Neural cell (in vitro differentiated cells): ENCODE measurements around the gene CAMKMT. TPM values are rescaled to one million over a fixed set of nuclear protein-coding genes. Genes with fewer than 3 reads are reported as not detected.

Source experiments
- H2AFZ ChIP-seq: fragments of 200-600, 300-800 bp; sonication (generic), shearing (Covaris generic); 2 replicates; pipeline ENCODE4 v1.6.0; 2014; ENCODE audit warnings: low read depth, mild to moderate bottlenecking, antibody characterized with exemption, low read length, moderate library complexity
- H3F3A ChIP-seq: fragments of 200-600 bp; shearing (Covaris generic); 2 replicates; pipeline ENCODE4 v1.6.1; 2016; ENCODE audit warnings: mild to moderate bottlenecking, moderate library complexity, mixed read lengths, antibody characterized with exemption, low read length; ENCODE audit not compliant: insufficient read depth, poor library complexity, severe bottlenecking
- H3K27ac ChIP-seq: fragments of 200-600, 300-800 bp; sonication (generic), shearing (Covaris generic); 2 replicates; pipeline ENCODE4 v1.5.1; 2014; ENCODE audit warnings: mild to moderate bottlenecking, low read length, moderate library complexity
- H3K27me3 ChIP-seq: fragments of 300-800, 200-600 bp; sonication (generic), shearing (Covaris generic); 2 replicates; pipeline ENCODE4 v1.6.0; 2014; ENCODE audit warnings: mild to moderate bottlenecking, low read depth, low read length, moderate library complexity; ENCODE audit not compliant: insufficient read depth
- H3K36me3 ChIP-seq: fragments of 300-800, 200-600 bp; sonication (generic), shearing (Covaris generic); 2 replicates; pipeline ENCODE4 v1.5.1; 2014; ENCODE audit warnings: mild to moderate bottlenecking, antibody characterized with exemption, low read length, moderate library complexity; ENCODE audit not compliant: insufficient read depth
- H3K4me2 ChIP-seq: fragments of 300-800, 200-600 bp; sonication (generic), shearing (Covaris generic); 2 replicates; pipeline ENCODE4 v1.6.0; 2014; ENCODE audit warnings: mild to moderate bottlenecking, low read length
- H3K4me3 ChIP-seq: fragments of 300-800, 200-600 bp; sonication (generic), shearing (Covaris generic); 2 replicates; pipeline ENCODE4 v1.5.1; 2014; ENCODE audit warnings: mild to moderate bottlenecking, low read length, moderate library complexity
- H3K79me2 ChIP-seq: fragments of 200-600 bp; shearing (Covaris generic); replicated peaks from 2 replicates; pipeline ENCODE4 v1.6.0; 2014; ENCODE audit warnings: mild to moderate bottlenecking, low read length, moderate library complexity; ENCODE audit not compliant: insufficient read depth
- H3K9ac ChIP-seq: fragments of 300-800, 200-600 bp; sonication (generic), shearing (Covaris generic); 2 replicates; pipeline ENCODE4 v1.6.1; 2016; ENCODE audit warnings: mild to moderate bottlenecking, low read length, mixed read lengths
- H3K9me2 ChIP-seq: fragments of 200-600 bp; shearing (Covaris generic); 2 replicates; pipeline ENCODE4 v1.6.1; 2016; ENCODE audit warnings: mild to moderate bottlenecking, low read length, mixed read lengths; ENCODE audit not compliant: insufficient read depth
- H3K9me3 ChIP-seq: fragments of 200-600, 300-800 bp; sonication (generic), shearing (Covaris generic); 2 replicates; pipeline ENCODE4 v1.6.1; 2016; ENCODE audit warnings: mild to moderate bottlenecking, mixed run types, low read length, moderate library complexity, mixed read lengths
- H4K20me1 ChIP-seq: fragments of 200-600 bp; shearing (Covaris generic); 2 replicates; pipeline ENCODE4 v1.6.1; 2016; ENCODE audit warnings: mild to moderate bottlenecking, mixed run types; ENCODE audit not compliant: insufficient read depth
- EP300 ChIP-seq: fragments of 450-650 bp; conservative IDR thresholded peaks from 2 replicates; pipeline ENCODE4 v1.6.1; 2014; ENCODE audit warnings: antibody characterized with exemption, mild to moderate bottlenecking, moderate library complexity; ENCODE audit not compliant: poor library complexity, severe bottlenecking
- EZH2 ChIP-seq: fragments of 200-600, 300-800 bp; shearing (Covaris generic), sonication (generic); IDR thresholded peaks from 2 replicates; pipeline ENCODE4 v1.6.1; 2014; ENCODE audit warnings: antibody characterized with exemption, low read length, borderline replicate concordance, mild to moderate bottlenecking; ENCODE audit not compliant: insufficient read depth, poor library complexity, severe bottlenecking
- MXI1 ChIP-seq: fragments of 450-650 bp; conservative IDR thresholded peaks from 2 replicates; pipeline ENCODE4 v1.6.1; 2014; ENCODE audit warnings: antibody characterized with exemption, mild to moderate bottlenecking; ENCODE audit not compliant: poor library complexity, severe bottlenecking
- POLR2AphosphoS5 ChIP-seq: IDR thresholded peaks from 2 replicates; pipeline ENCODE4 v1.6.1; 2012
- RAD21 ChIP-seq: fragments of 450-650 bp; conservative IDR thresholded peaks from 2 replicates; pipeline ENCODE4 v1.6.1; 2014; ENCODE audit warnings: antibody characterized with exemption, mild to moderate bottlenecking, moderate library complexity
- SMC3 ChIP-seq: fragments of 450-650 bp; conservative IDR thresholded peaks from 2 replicates; pipeline ENCODE4 v1.6.1; 2014; ENCODE audit warnings: antibody characterized with exemption, mild to moderate bottlenecking, moderate library complexity; ENCODE audit not compliant: poor library complexity
- TAF1 ChIP-seq: IDR thresholded peaks from 2 replicates; pipeline ENCODE4 v1.6.1; 2012; ENCODE audit warnings: low read depth
- polyA plus RNA-seq: library from polyadenylated mRNA; depleted of rRNA; stranded (reverse); fragments of >200 nt; gene quantifications from 2 replicates; pipeline ENCODE4 v1.2.3, GENCODE V29; 2014
- TF ChIP-seq, protein P1 (sequence below): IDR thresholded peaks from 2 replicates; pipeline ENCODE4 v1.6.1; 2012; ENCODE audit warnings: borderline replicate concordance
- TF ChIP-seq, protein P2 (sequence below): fragments of 450-650 bp; IDR thresholded peaks from 2 replicates; pipeline ENCODE4 v1.5.1; 2014; ENCODE audit warnings: antibody characterized with exemption, mild to moderate bottlenecking, moderate library complexity; ENCODE audit not compliant: poor library complexity, severe bottlenecking

The CAMKMT gene
- polyA plus RNA-seq, 1 donor from 2014 or later = 5.1 TPM

DNA sequence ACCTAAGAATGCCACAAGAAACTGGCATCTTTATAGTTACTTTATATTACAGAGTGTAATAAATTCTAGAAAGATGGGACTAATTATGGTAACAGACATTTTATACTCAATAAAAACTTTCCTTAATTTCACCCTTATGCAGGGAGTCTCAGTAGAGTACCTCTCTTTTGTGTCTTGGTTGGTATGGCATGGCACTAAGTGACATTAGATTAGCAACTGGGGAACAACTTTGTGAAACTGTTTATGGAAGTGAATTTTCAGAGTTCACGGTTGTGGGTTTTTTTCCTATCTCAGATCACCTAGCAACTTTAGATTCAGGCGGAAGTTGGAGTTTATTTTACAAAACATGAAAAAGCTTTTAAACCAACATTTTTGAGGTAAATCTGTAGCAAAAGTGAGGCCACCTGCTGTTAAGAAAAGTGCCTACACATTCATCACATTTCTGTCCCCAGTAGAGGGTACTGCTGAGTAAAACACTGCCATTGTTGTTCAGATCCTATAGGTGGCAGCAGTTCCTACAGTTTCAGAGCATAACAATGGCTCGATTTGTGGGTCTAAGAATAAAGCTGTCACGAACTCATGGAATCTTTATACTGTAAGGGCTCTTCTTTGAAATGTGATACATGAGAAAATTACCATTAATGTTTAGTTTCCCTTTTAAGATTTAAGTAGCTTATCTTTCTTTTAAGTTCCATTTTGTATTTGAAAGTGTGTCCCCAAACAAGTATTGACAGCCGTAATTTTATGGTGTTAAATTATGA, 117.6 kb downstream of the CAMKMT start:
- H2AFZ ChIP-seq = no peak overlapping the region
- no peak overlapping the region for H3K9ac ChIP-seq
- H3K4me2 ChIP-seq = no peak overlapping the region
- H3K9me2 ChIP-seq = no peaks in the 10 kb centered on the region
- no peaks in the 10 kb centered on the region for H4K20me1 ChIP-seq
- no peaks in the 10 kb centered on the region for H3F3A ChIP-seq
- no peak overlapping the region for H3K27ac ChIP-seq
- H3K4me3 ChIP-seq = no peak overlapping the region
- no peaks in the 10 kb centered on the region for H3K27me3 ChIP-seq
- TF ChIP-seq, protein P1, sequence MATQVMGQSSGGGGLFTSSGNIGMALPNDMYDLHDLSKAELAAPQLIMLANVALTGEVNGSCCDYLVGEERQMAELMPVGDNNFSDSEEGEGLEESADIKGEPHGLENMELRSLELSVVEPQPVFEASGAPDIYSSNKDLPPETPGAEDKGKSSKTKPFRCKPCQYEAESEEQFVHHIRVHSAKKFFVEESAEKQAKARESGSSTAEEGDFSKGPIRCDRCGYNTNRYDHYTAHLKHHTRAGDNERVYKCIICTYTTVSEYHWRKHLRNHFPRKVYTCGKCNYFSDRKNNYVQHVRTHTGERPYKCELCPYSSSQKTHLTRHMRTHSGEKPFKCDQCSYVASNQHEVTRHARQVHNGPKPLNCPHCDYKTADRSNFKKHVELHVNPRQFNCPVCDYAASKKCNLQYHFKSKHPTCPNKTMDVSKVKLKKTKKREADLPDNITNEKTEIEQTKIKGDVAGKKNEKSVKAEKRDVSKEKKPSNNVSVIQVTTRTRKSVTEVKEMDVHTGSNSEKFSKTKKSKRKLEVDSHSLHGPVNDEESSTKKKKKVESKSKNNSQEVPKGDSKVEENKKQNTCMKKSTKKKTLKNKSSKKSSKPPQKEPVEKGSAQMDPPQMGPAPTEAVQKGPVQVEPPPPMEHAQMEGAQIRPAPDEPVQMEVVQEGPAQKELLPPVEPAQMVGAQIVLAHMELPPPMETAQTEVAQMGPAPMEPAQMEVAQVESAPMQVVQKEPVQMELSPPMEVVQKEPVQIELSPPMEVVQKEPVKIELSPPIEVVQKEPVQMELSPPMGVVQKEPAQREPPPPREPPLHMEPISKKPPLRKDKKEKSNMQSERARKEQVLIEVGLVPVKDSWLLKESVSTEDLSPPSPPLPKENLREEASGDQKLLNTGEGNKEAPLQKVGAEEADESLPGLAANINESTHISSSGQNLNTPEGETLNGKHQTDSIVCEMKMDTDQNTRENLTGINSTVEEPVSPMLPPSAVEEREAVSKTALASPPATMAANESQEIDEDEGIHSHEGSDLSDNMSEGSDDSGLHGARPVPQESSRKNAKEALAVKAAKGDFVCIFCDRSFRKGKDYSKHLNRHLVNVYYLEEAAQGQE = no peak
- TF ChIP-seq MXI1 (peak; percentile 38), EZH2 (no peak), TAF1 (no peak), SMC3 (peak; percentile 99), EP300 (peak; percentile 36), POLR2AphosphoS5 (peak; percentile 38), RAD21 (peak; percentile 98)
- TF ChIP-seq, protein P2, sequence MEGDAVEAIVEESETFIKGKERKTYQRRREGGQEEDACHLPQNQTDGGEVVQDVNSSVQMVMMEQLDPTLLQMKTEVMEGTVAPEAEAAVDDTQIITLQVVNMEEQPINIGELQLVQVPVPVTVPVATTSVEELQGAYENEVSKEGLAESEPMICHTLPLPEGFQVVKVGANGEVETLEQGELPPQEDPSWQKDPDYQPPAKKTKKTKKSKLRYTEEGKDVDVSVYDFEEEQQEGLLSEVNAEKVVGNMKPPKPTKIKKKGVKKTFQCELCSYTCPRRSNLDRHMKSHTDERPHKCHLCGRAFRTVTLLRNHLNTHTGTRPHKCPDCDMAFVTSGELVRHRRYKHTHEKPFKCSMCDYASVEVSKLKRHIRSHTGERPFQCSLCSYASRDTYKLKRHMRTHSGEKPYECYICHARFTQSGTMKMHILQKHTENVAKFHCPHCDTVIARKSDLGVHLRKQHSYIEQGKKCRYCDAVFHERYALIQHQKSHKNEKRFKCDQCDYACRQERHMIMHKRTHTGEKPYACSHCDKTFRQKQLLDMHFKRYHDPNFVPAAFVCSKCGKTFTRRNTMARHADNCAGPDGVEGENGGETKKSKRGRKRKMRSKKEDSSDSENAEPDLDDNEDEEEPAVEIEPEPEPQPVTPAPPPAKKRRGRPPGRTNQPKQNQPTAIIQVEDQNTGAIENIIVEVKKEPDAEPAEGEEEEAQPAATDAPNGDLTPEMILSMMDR = peak; percentile 100
- no peaks in the 10 kb centered on the region for H3K9me3 ChIP-seq
- no peaks in the 10 kb centered on the region for H3K36me3 ChIP-seq
- no peaks in the 10 kb centered on the region for H3K79me2 ChIP-seq

DNA sequence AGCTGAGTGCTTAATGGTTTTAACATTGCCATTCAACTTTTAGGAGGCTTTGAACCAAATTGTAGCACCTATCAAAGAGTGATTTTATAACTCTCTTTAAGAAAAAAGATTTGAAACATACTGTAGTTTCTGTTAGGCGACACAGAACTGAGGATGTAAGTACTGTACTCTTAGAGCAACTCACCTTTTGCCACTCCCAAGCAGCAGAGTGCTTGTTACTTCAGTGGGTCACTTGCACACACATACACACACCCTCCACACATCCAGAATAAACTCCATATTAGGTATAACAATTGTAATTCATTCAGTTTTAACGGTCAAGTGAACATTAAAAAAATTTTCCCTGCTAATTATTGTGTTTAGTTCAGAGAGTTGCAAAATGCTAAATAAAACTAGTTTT, 118.3 kb downstream of the CAMKMT start:
- Histone ChIP-seq H3K9me3 (no peaks in the 10 kb centered on the region), H3K4me2 (no peak overlapping the region), H3K9ac (no peak overlapping the region), H3K79me2 (no peaks in the 10 kb centered on the region), H3K27me3 (no peaks in the 10 kb centered on the region), H3K36me3 (no peaks in the 10 kb centered on the region), H3K9me2 (no peaks in the 10 kb centered on the region), H2AFZ (no peak overlapping the region), H3K27ac (no peak overlapping the region), H4K20me1 (no peaks in the 10 kb centered on the region), H3K4me3 (no peak overlapping the region), H3F3A (no peaks in the 10 kb centered on the region)
- TF ChIP-seq TAF1 (no peak), POLR2AphosphoS5 (no peak), MXI1 (no peak), EZH2 (no peak), SMC3 (no peak), RAD21 (no peak), EP300 (no peak)
- TF ChIP-seq, protein P1 = no peak
- TF ChIP-seq, protein P2 = no peak
